H1 (cell line): ENCODE data around the gene GALNT12. TPM values are rescaled to one million over a fixed set of nuclear protein-coding genes. Genes with fewer than 3 reads are reported as not detected.

Experiments
- CTCF ChIA-PET: fragments of 300-600 bp; sonication (Branson Sonifier 250); formaldehyde crosslinking; loops from one replicate; lab custom pipeline; 2021; ENCODE audit not compliant: partially characterized antibody; lab: Charles Lee
- POLR2A ChIA-PET: fragments of 300-600 bp; sonication (Branson Sonifier 250); formaldehyde crosslinking; loops from one replicate; lab custom pipeline; 2021; ENCODE audit warnings: inconsistent platforms; ENCODE audit not compliant: partially characterized antibody; lab: Charles Lee
- DNase-seq, 2 experiments: peaks; one replicate each; pipeline versions ENCODE4 v3.0.0 to v3.0.0-alpha.2; 2010 to 2022; ENCODE audit warnings: low spot score in 2 of 2, low read depth in 1 of 2, mixed read lengths in 1 of 2
- FAIRE-seq: peaks from 2 replicates; lab custom pipeline; 2011; peaks lifted over from hg19 to GRCh38; lab: Jason Lieb, UNC
- H2AFZ ChIP-seq: 2 replicates; pipeline ENCODE4 v1.8.1; 2012; ENCODE audit warnings: low read length, inconsistent platforms
- H2AK5ac ChIP-seq: 2 replicates; pipeline ENCODE4 v1.6.1; 2013; ENCODE audit warnings: low read depth, low read length
- H2BK120ac ChIP-seq: replicated peaks from 2 replicates; pipeline ENCODE3; 2013; ENCODE audit warnings: low read depth, low read length, inconsistent platforms
- H2BK12ac ChIP-seq: 2 replicates; pipeline ENCODE4 v1.6.1; 2013; ENCODE audit warnings: low read depth, low read length
- H2BK15ac ChIP-seq: 2 replicates; pipeline ENCODE4 v1.6.1; 2013; ENCODE audit warnings: low read length
- H2BK20ac ChIP-seq: 2 replicates; pipeline ENCODE4 v1.6.1; 2013; ENCODE audit warnings: low read length
- H2BK5ac ChIP-seq: 2 replicates; pipeline ENCODE4 v1.6.1; 2013; ENCODE audit warnings: low read depth, low read length
- H3K14ac ChIP-seq: 2 replicates; pipeline ENCODE4 v1.6.1; 2013; ENCODE audit warnings: inconsistent platforms; ENCODE audit not compliant: insufficient read length
- H3K18ac ChIP-seq: 2 replicates; pipeline ENCODE4 v1.6.1; 2013; ENCODE audit warnings: low read length; ENCODE audit errors: extremely low read depth
- H3K23ac ChIP-seq: 2 replicates; pipeline ENCODE4 v1.6.1; 2013; ENCODE audit warnings: inconsistent platforms; ENCODE audit not compliant: insufficient read length
- H3K23me2 ChIP-seq: 2 replicates; pipeline ENCODE4 v1.6.1; 2013; ENCODE audit warnings: low read depth, low read length
- H3K27ac ChIP-seq: 2 replicates; pipeline ENCODE4 v1.6.1; 2011; ENCODE audit warnings: low read depth, low read length, inconsistent platforms
- H3K27me3 ChIP-seq, 4 experiments: replicated peaks in 1 of 4; 1 replicate in 1 of 4; 2 replicates in 3 of 4; pipeline versions ENCODE4 v1.6.1 to v1.8.1; 2011 to 2013; ENCODE audit warnings: low read length in 3 of 4, mild to moderate bottlenecking in 3 of 4, inconsistent platforms in 2 of 4, mixed read lengths in 2 of 4, moderate library complexity in 1 of 4; ENCODE audit not compliant: control insufficient read depth in 3 of 4, insufficient read depth in 3 of 4; ENCODE audit errors: extremely low read depth in 1 of 4
- H3K36me3 ChIP-seq, 4 experiments: 2 replicates each; pipeline versions ENCODE4 v1.6.1 to v1.8.1; 2011 to 2013; ENCODE audit warnings: mild to moderate bottlenecking in 4 of 4, low read length in 3 of 4, moderate library complexity in 2 of 4, control low read depth in 1 of 4, inconsistent platforms in 1 of 4; ENCODE audit not compliant: insufficient read depth in 4 of 4, control insufficient read depth in 2 of 4
- H3K4ac ChIP-seq: replicated peaks from 2 replicates; pipeline ENCODE3; 2013; ENCODE audit warnings: low read length, low read depth, mixed read lengths, inconsistent platforms; ENCODE audit not compliant: insufficient read length
- H3K4me1 ChIP-seq, 4 experiments: replicated peaks in 1 of 4; 1 replicate in 1 of 4; 2 replicates in 3 of 4; pipeline versions ENCODE4 v1.6.1 to v1.8.1; 2011 to 2013; ENCODE audit warnings: low read length in 3 of 4, inconsistent platforms in 2 of 4, mixed read lengths in 1 of 4; ENCODE audit not compliant: insufficient read depth in 4 of 4, control insufficient read depth in 3 of 4
- H3K4me2 ChIP-seq, 2 experiments: 2 replicates each; pipeline versions ENCODE4 v1.6.1 to v1.8.1; 2011 to 2013; ENCODE audit warnings: low read depth in 2 of 2, low read length in 2 of 2, control low read depth in 1 of 2, inconsistent platforms in 1 of 2, mild to moderate bottlenecking in 1 of 2; ENCODE audit not compliant: insufficient read depth in 1 of 2
- H3K4me3 ChIP-seq, 4 experiments: fragments of 200-600, 300-600 bp in 1 of 4; sonication (generic), shearing (Covaris generic), sonication (Bioruptor Twin) in 1 of 4; 2 replicates each; pipeline versions ENCODE4 v1.5.1 to v1.8.1; 2011 to 2016; ENCODE audit warnings: low read length in 4 of 4, low read depth in 3 of 4, control low read depth in 2 of 4, inconsistent platforms in 2 of 4, mild to moderate bottlenecking in 2 of 4, mixed read lengths in 1 of 4, moderate library complexity in 1 of 4; ENCODE audit not compliant: insufficient read depth in 2 of 4; ENCODE audit errors: extremely low read depth in 1 of 4
- H3K56ac ChIP-seq: replicated peaks from 2 replicates; pipeline ENCODE3; 2013; ENCODE audit warnings: low read depth, mild to moderate bottlenecking, mixed read lengths, low read length, inconsistent platforms; ENCODE audit not compliant: insufficient read length
- H3K79me1 ChIP-seq: 2 replicates; pipeline ENCODE4 v1.6.1; 2013; ENCODE audit warnings: low read depth, low read length, control low read depth
- H3K79me2 ChIP-seq, 2 experiments: 2 replicates each; pipeline versions ENCODE4 v1.6.1 to v1.8.1; 2012 to 2013; ENCODE audit warnings: low read length in 2 of 2, mild to moderate bottlenecking in 2 of 2, inconsistent platforms in 1 of 2; ENCODE audit not compliant: insufficient read depth in 2 of 2, control insufficient read depth in 1 of 2
- H3K9ac ChIP-seq, 4 experiments: replicated peaks in 1 of 4; 1 replicate in 1 of 4; 2 replicates in 3 of 4; pipeline versions ENCODE4 v1.6.1 to v1.8.1; 2011 to 2013; ENCODE audit warnings: low read depth in 3 of 4, low read length in 3 of 4, control low read depth in 2 of 4, mild to moderate bottlenecking in 2 of 4, moderate library complexity in 2 of 4, inconsistent platforms in 1 of 4; ENCODE audit errors: extremely low read depth in 1 of 4
- H3K9me3 ChIP-seq, 2 experiments: 2 replicates each; pipeline versions ENCODE4 v1.6.1 to v1.8.1; 2012 to 2013; ENCODE audit warnings: mild to moderate bottlenecking in 2 of 2, moderate library complexity in 2 of 2, control low read depth in 1 of 2, inconsistent platforms in 1 of 2, low read depth in 1 of 2, low read length in 1 of 2, mixed read lengths in 1 of 2; ENCODE audit not compliant: insufficient read depth in 2 of 2
- H4K20me1 ChIP-seq, 2 experiments: replicated peaks in 1 of 2; 2 replicates each; pipeline versions ENCODE3 to v1.8.1; 2011 to 2013; ENCODE audit warnings: inconsistent platforms in 2 of 2, low read length in 2 of 2, mild to moderate bottlenecking in 1 of 2; ENCODE audit not compliant: insufficient read depth in 2 of 2, control insufficient read depth in 1 of 2
- H4K5ac ChIP-seq: 2 replicates; pipeline ENCODE4 v1.6.1; 2013; ENCODE audit warnings: low read length, low read depth, mixed read lengths, inconsistent platforms; ENCODE audit not compliant: insufficient read length
- H4K8ac ChIP-seq: 2 replicates; pipeline ENCODE4 v1.8.0; 2013; ENCODE audit warnings: mild to moderate bottlenecking, moderate library complexity, low read length, inconsistent platforms; ENCODE audit not compliant: insufficient read depth; ENCODE audit errors: extremely low read depth
- H4K91ac ChIP-seq: replicated peaks from 2 replicates; pipeline ENCODE3; 2013; ENCODE audit warnings: low read length, mixed read lengths, inconsistent platforms; ENCODE audit not compliant: insufficient read length
- ATF2 ChIP-seq: IDR thresholded peaks from 2 replicates; pipeline ENCODE4 v1.6.1; 2012; ENCODE audit warnings: low read length, inconsistent platforms
- BACH1 ChIP-seq: IDR thresholded peaks from 2 replicates; pipeline ENCODE4 v1.6.1; 2012; ENCODE audit warnings: low read length, improper control_type of control experiment
- EGR1 ChIP-seq: IDR thresholded peaks from 2 replicates; pipeline ENCODE4 v1.6.1; 2011; ENCODE audit warnings: low read depth, low read length, borderline replicate concordance
- FOSL1 ChIP-seq: IDR thresholded peaks from 2 replicates; pipeline ENCODE4 v1.6.1; 2011; ENCODE audit warnings: mild to moderate bottlenecking, low read depth, low read length, moderate library complexity; ENCODE audit not compliant: insufficient read depth
- KDM4A ChIP-seq: IDR thresholded peaks from one replicate; pipeline ENCODE4 v1.7.1; 2012; ENCODE audit warnings: low read depth, mild to moderate bottlenecking, moderate library complexity, low read length, inconsistent platforms; ENCODE audit not compliant: severe bottlenecking
- RAD21 ChIP-seq, 2 experiments: IDR thresholded peaks in 1 of 2; conservative IDR thresholded peaks in 1 of 2; 2 replicates each; pipeline ENCODE4 v1.6.1; 2011; ENCODE audit warnings: low read depth in 2 of 2, low read length in 2 of 2, improper control_type of control experiment in 1 of 2, inconsistent platforms in 1 of 2, mild to moderate bottlenecking in 1 of 2, moderate library complexity in 1 of 2
- SRF ChIP-seq: IDR thresholded peaks from 2 replicates; pipeline ENCODE4 v1.6.1; 2011; ENCODE audit warnings: mild to moderate bottlenecking, low read depth, low read length, moderate library complexity
- TCF12 ChIP-seq: IDR thresholded peaks from 2 replicates; pipeline ENCODE4 v1.6.1; 2011; ENCODE audit warnings: low read depth, mild to moderate bottlenecking, low read length
- WGBS, 2 experiments: shearing (Covaris generic) in 1 of 2; methylation state at CpG; one replicate each; pipeline versions ENCODE4 v1.1.6 to v1.1.7; 2013 to 2015; ENCODE audit warnings: low lambda C conversion rate in 2 of 2, mixed read lengths in 2 of 2, inconsistent platforms in 1 of 2, low coverage in 1 of 2, missing lambda C conversion rate in 1 of 2; ENCODE audit not compliant: insufficient replicate concordance in 2 of 2, insufficient coverage in 1 of 2, insufficient read length in 1 of 2; ENCODE audit errors: extremely low coverage in 1 of 2, missing lambda C conversion rate in 1 of 2; 5-methylcytosine and 5-hydroxymethylcytosine counted together
- polyA plus RNA-seq, 7 experiments: library from polyadenylated mRNA; depleted of rRNA in 3 of 7; stranded (reverse) in 5 of 7; unstranded in 2 of 7; fragments of >200 nt in 5 of 7; fragments of 200-250 nt in 2 of 7; gene quantifications; 1 replicate in 5 of 7; 2 replicates in 1 of 7; 4 replicates in 1 of 7; pipeline versions ENCODE4 v1.2.1 to v1.2.3, GENCODE V29; 2011 to 2013; ENCODE audit warnings: missing spikeins in 2 of 7, mixed read lengths in 2 of 7
- total RNA-seq: library from RNA; stranded (reverse); fragmentation: NEBNext Ultra II Directional; extraction: Animal tissue kit (Norgen Biotek cat#: 25700); gene quantifications from 2 replicates; pipeline ENCODE4 v1.2.1, GENCODE V29; 2021

The GALNT12 gene
- total and polyA plus RNA-seq, 2 of the 8 experiments (the other 6 are each of a cell fraction or from before 2014, with no cell fraction given), result 16.2 to 19.6 TPM

DNA sequence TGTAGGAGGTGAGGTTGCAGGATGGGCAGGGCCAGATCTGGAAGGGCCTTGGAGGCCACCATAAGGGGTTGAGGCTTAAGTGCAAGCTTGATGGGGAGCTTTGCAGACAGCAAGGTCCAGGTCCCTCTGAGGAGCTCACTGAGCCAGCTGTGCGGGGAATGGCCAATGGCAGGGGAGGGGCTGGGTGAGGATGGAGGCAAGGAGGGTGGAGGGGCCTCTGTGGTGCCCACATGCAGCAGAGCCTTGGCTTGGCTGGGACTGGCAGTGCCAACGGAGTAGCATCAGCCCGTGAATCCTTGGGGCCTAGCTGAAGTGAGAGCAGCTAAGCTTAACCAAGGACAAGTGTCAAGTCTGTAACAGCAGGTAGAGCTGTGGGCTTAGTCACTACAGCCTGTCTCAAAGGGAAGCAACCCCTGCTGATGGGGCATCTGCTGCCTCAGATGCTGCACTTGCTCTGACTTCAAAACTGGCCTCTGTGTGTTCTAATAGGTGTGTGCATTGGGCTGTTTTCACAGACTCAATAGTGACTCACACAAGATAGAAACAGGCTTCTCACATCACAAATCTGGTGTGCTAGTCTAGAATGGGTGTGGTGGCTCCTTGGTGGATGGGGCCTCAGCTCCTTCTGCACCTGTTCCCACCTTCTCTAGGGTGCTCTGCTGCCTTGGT lies 16.3 kb downstream of the GALNT12 start:
- Histone ChIP-seq H2BK20ac (no peak overlapping the region), H2BK120ac (no peak overlapping the region), H3K79me1 (no peaks in the 10 kb centered on the region), H4K8ac (no peak overlapping the region), H3K9ac (no peak overlapping the region), H4K5ac (no peak overlapping the region), H3K23me2 (no peaks in the 10 kb centered on the region), H3K14ac (no peak overlapping the region), H3K23ac (no peak overlapping the region), H2BK12ac (no peak overlapping the region), H3K4me3 (no peak overlapping the region), H3K27me3 (no peaks in the 10 kb centered on the region), H3K18ac (no peak overlapping the region), H3K9me3 (no peaks in the 10 kb centered on the region), H4K20me1 (no peaks in the 10 kb centered on the region), H3K4me1 (no peaks in the 10 kb centered on the region), H4K91ac (no peak overlapping the region), H3K56ac (no peak overlapping the region), H2AFZ (no peak overlapping the region), H3K36me3 (peaks cover 0 to 13% (median 0%) of the 10 kb centered on the region in 4 experiments; a peak in 4 of 8 replicates), H2AK5ac (no peak overlapping the region), H3K79me2 (no peaks in the 10 kb centered on the region), H2BK15ac (no peak overlapping the region), H3K27ac (no peak overlapping the region), H3K4me2 (no peak overlapping the region), H3K4ac (no peak overlapping the region), H2BK5ac (no peak overlapping the region; the same call in 1 of the 2 replicates)
- DNase-seq, result no peak
- POLR2A ChIA-PET, result no interaction called here
- TF ChIP-seq TCF12 (no peak), KDM4A (no peak), SRF (no peak), ATF2 (no peak), RAD21 (IDR thresholded peaks at IDR 0.05 in 1 of 2, conservative IDR thresholded peaks at IDR 0.05 in 1 of 2; ENCODE audit: low read depth in 2 of 2, low read length in 2 of 2) (no peak), BACH1 (no peak), EGR1 (no peak), FOSL1 (no peak)
- CTCF ChIA-PET, result interaction anchor here (1.4 kb wide), 1 partner anchor 9 kb away, joined by 4 read pairs; no protein-coding TSS in a partner anchor
- FAIRE-seq, result no peak
- 78% methylated on average over 3 of the region's 3 CpGs; no CpG with 5 or more reads in 1 of the 2 experiments for WGBS, 2 experiments
